CMK (cell line): Measurements from ENCODE around the gene DYNC1I1.

ENCODE experiments used
- DNase-seq: peaks from one replicate; pipeline ENCODE4 v3.0.0-alpha.2; 2010; ENCODE audit warnings: low read depth

Gene DYNC1I1

GRCh38 chr7:95861041-95861440 is 88.7 kb downstream of the DYNC1I1 start:
- DNase-seq = no peak

GRCh38 chr7:95863623-95864022 is 91.3 kb downstream of the DYNC1I1 start:
- DNase-seq = no peak

- DNase-seq = no peak
These were observed 93.5 kb downstream of the DYNC1I1 start for GRCh38 chr7:95865716-95866371.

- DNase-seq = no peak
These were observed 95.0 kb downstream of the DYNC1I1 start for GRCh38 chr7:95867309-95867708.

GRCh38 chr7:95871075-95871848 is 98.9 kb downstream of the DYNC1I1 start:
- DNase-seq = peak; percentile 7

- DNase-seq = no peak
These were observed 99.5 kb downstream of the DYNC1I1 start for GRCh38 chr7:95871896-95872295.

GRCh38 chr7:95874129-95874528 is 101.8 kb downstream of the DYNC1I1 start:
- no peak for DNase-seq

- no peak for DNase-seq
These were observed 102.3 kb downstream of the DYNC1I1 start for GRCh38 chr7:95874541-95875265.

- DNase-seq = no peak
These were observed 103.2 kb downstream of the DYNC1I1 start for GRCh38 chr7:95875519-95875918.

GRCh38 chr7:95878677-95879076 is 106.3 kb downstream of the DYNC1I1 start:
- DNase-seq = no peak

GRCh38 chr7:95881597-95881996 is 109.2 kb downstream of the DYNC1I1 start:
- no peak for DNase-seq

- DNase-seq = no peak
These were observed 110.9 kb downstream of the DYNC1I1 start for GRCh38 chr7:95883217-95883616.

- no peak for DNase-seq
These were observed 114.2 kb downstream of the DYNC1I1 start for GRCh38 chr7:95886501-95887090.

- DNase-seq = no peak
These were observed 121.1 kb downstream of the DYNC1I1 start for GRCh38 chr7:95893484-95893883.

- DNase-seq = no peak
These were observed 125.3 kb downstream of the DYNC1I1 start for GRCh38 chr7:95897557-95898251.

GRCh38 chr7:95899919-95900513 is 127.7 kb downstream of the DYNC1I1 start:
- no peak for DNase-seq

- no peak for DNase-seq
These were observed 128.7 kb downstream of the DYNC1I1 start for GRCh38 chr7:95901006-95901405.

GRCh38 chr7:95904099-95904498 is 131.7 kb downstream of the DYNC1I1 start:
- no peak for DNase-seq

GRCh38 chr7:95905167-95905566 is 132.8 kb downstream of the DYNC1I1 start:
- no peak for DNase-seq

- no peak for DNase-seq
These were observed 134.5 kb downstream of the DYNC1I1 start for GRCh38 chr7:95906851-95907250.

GRCh38 chr7:95907337-95907736 is 135.0 kb downstream of the DYNC1I1 start:
- no peak for DNase-seq

- no peak for DNase-seq
These were observed 136.1 kb downstream of the DYNC1I1 start for GRCh38 chr7:95908499-95908898.
